Body of pancreas (tissue), 4 donors: ENCODE data around the gene L3MBTL1. TPM values are rescaled to one million over a fixed set of nuclear protein-coding genes. Genes with fewer than 3 reads are reported as not detected.

Experiments
- ATAC-seq: fragments of 150-250 bp; one replicate; pipeline ENCODE4 v1.9.1; 2016
- DNase-seq, 4 donors: peaks; one replicate each; pipeline ENCODE4 v3.0.0-alpha.2; 2019
- H3K27ac ChIP-seq, 4 donors: fragments of 200-600 bp; sonication (generic); 1 replicate in 3 of 4; 2 replicates in 1 of 4; pipeline versions ENCODE4 v1.5.1 to v1.6.1; 2016 to 2019; ENCODE audit warnings: mild to moderate bottlenecking in 1 of 4, mixed read lengths in 1 of 4, moderate library complexity in 1 of 4
- H3K27me3 ChIP-seq, 2 donors: fragments of 200-600 bp; sonication (generic); one replicate each; pipeline ENCODE4 v1.6.0; 2016; ENCODE audit warnings: mild to moderate bottlenecking in 1 of 2
- H3K36me3 ChIP-seq, 2 donors: fragments of 200-600 bp; sonication (generic); replicated peaks in 1 of 2; 2 replicates each; pipeline ENCODE4 v1.5.1; 2016; ENCODE audit warnings: low read depth in 2 of 2; ENCODE audit not compliant: insufficient read depth in 1 of 2
- H3K4me1 ChIP-seq: fragments of 200-600 bp; sonication (generic); one replicate; pipeline ENCODE4 v1.6.0; 2016
- H3K4me3 ChIP-seq, 2 donors: fragments of 200-600 bp; sonication (generic); 1 replicate in 1 of 2; 2 replicates in 1 of 2; pipeline ENCODE4 v1.5.1; 2016 to 2019
- H3K9me3 ChIP-seq, 3 donors: fragments of 200-600 bp; sonication (generic); 1 replicate in 2 of 3; 2 replicates in 1 of 3; pipeline ENCODE4 v1.5.1; 2016
- CTCF ChIP-seq, 7 experiments: fragments of 450-650 bp in 4 of 7; fragments of 200-600 bp in 3 of 7; sonication (generic) in 3 of 7; IDR thresholded peaks; one replicate each; pipeline ENCODE4 v1.5.1; 2016 to 2019; ENCODE audit warnings: antibody characterized with exemption in 7 of 7
- POLR2A ChIP-seq, 3 donors: fragments of 450-650 bp; IDR thresholded peaks; one replicate each; pipeline ENCODE4 v1.6.1; 2016; ENCODE audit warnings: antibody characterized with exemption in 3 of 3, mild to moderate bottlenecking in 2 of 3
- WGBS, 2 donors: methylation state at CpG; one replicate each; pipeline ENCODE4 v1.1.5; 2017; 5-methylcytosine and 5-hydroxymethylcytosine counted together
- intact Hi-C: fragments of 100-400 bp; cut with DNase I; formaldehyde crosslinking; loops from one replicate; pipeline ENCODE4 v1.15.1; 2023
- total RNA-seq, 2 donors: library from RNA; depleted of rRNA; stranded (reverse); fragments of >200 nt; gene quantifications; one replicate each; pipeline ENCODE4 v1.1.0, GENCODE V29; 2016

Gene L3MBTL1
- total RNA-seq, 2 donors from 2014 or later = 4.9 to 10.1 TPM

DNA sequence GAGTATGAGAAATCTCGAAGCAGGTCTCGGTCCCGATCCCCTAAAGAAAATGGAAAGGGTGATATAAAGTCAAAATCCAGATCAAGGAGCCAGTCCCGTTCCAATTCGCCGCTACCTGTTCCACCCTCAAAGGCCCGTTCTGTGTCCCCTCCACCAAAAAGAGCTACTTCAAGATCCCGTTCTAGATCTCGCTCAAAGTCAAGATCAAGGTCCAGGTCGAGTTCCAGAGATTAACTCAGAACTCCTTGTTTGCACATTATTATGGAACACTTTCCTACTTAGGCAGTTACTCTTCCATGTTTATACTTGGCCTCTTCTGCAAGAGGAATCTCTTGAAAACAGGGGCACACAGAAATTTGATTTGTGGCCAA is 46.7 kb upstream of the L3MBTL1 start:
- 82 to 84% methylated on average over 10 of the region's 10 CpGs for WGBS, 2 donors
- Histone ChIP-seq H3K4me3 (no peak overlapping the region), H3K9me3 (no peaks in the 10 kb centered on the region), H3K36me3 (peaks cover 11 to 25% of the 10 kb centered on the region in 2 donors), H3K27me3 (no peaks in the 10 kb centered on the region), H3K4me1 (peaks cover 58% of the 10 kb centered on the region), H3K27ac (no peak overlapping the region)
- intact Hi-C loops = no loop called here
- TF ChIP-seq CTCF (IDR thresholded peaks at IDR 0.05) (no peak), POLR2A (IDR thresholded peaks at IDR 0.05) (no peak)
- DNase-seq (no peak), ATAC-seq (no peak)

GRCh38 chr20:43461894-43462659 is 45.4 kb upstream of the L3MBTL1 start:
- peaks cover 54% of the 10 kb centered on the region for H3K4me1 ChIP-seq
- H3K27ac ChIP-seq = no peak overlapping the region
- 86 to 91% methylated on average over 3 of the region's 3 CpGs for WGBS, 2 donors
- ATAC-seq (no peak), DNase-seq (no peak)
- no peaks in the 10 kb centered on the region for H3K9me3 ChIP-seq
- intact Hi-C loops = no loop called here
- TF ChIP-seq POLR2A (IDR thresholded peaks at IDR 0.05) (no peak), CTCF (IDR thresholded peaks at IDR 0.05) (no peak)
- peaks cover 11 to 32% of the 10 kb centered on the region in 2 donors for H3K36me3 ChIP-seq
- H3K4me3 ChIP-seq = no peak overlapping the region
- no peaks in the 10 kb centered on the region for H3K27me3 ChIP-seq

- DNase-seq (no peak), ATAC-seq (no peak)
- Histone ChIP-seq H3K27ac (no peak overlapping the region), H3K27me3 (no peaks in the 10 kb centered on the region), H3K4me1 (peaks cover 54% of the 10 kb centered on the region), H3K9me3 (no peaks in the 10 kb centered on the region), H3K4me3 (no peak overlapping the region), H3K36me3 (peaks cover 11 to 32% of the 10 kb centered on the region in 2 donors)
- TF ChIP-seq POLR2A (IDR thresholded peaks at IDR 0.05) (no peak), CTCF (IDR thresholded peaks at IDR 0.05) (no peak)
- 86 to 90% methylated on average over 4 of the region's 4 CpGs for WGBS, 2 donors
- intact Hi-C loops = no loop called here
Observed at GRCh38 chr20:43462660-43463526, 44.6 kb upstream of the L3MBTL1 start.

- H3K4me1 ChIP-seq = peaks cover 54% of the 10 kb centered on the region
- H3K4me3 ChIP-seq = no peak overlapping the region
- H3K27me3 ChIP-seq = no peaks in the 10 kb centered on the region
- intact Hi-C loops = no loop called here
- DNase-seq (no peak), ATAC-seq (no peak)
- TF ChIP-seq POLR2A (IDR thresholded peaks at IDR 0.05) (no peak), CTCF (IDR thresholded peaks at IDR 0.05) (no peak)
- H3K9me3 ChIP-seq = no peaks in the 10 kb centered on the region
- H3K27ac ChIP-seq = no peak overlapping the region
- H3K36me3 ChIP-seq = peaks cover 11 to 32% of the 10 kb centered on the region in 2 donors
- 71 to 74% methylated on average over 3 of the region's 3 CpGs for WGBS, 2 donors
Observed at GRCh38 chr20:43463527-43464218, 43.8 kb upstream of the L3MBTL1 start.
